Caco-2 (cell line): Measurements from ENCODE around the gene RBPJ. TPM values are rescaled to one million over a fixed set of nuclear protein-coding genes. Genes with fewer than 3 reads are reported as not detected.
A peak's percentile ranks its signal among the peaks of the same experiment; 100 is the strongest.

Experiments used
- BruUV-seq: library from RNA; stranded (reverse); fragments of 400-500 nt; replicated peaks from 2 replicates; lab custom pipeline; 2021; lab: Mats Ljungman, UMichigan
- CTCF ChIA-PET: fragments of 300-600 bp; sonication (Branson Sonifier 250); formaldehyde crosslinking; loops from one replicate; lab custom pipeline; 2022; ENCODE audit warnings: antibody characterized with exemption; lab: Charles Lee
- POLR2A ChIA-PET: fragments of 300-600 bp; sonication (Branson Sonifier 250); formaldehyde crosslinking; loops from one replicate; lab custom pipeline; 2022; ENCODE audit warnings: antibody characterized with exemption; lab: Charles Lee
- DNase-seq, 2 experiments: peaks; one replicate each; pipeline versions ENCODE4 v3.0.0 to v3.0.0-alpha.2; 2020 to 2022
- H3K27me3 ChIP-seq: replicated peaks from 2 replicates; pipeline ENCODE4 v1.6.0; 2011; ENCODE audit warnings: low read length; ENCODE audit not compliant: control insufficient read depth, insufficient read depth
- H3K36me3 ChIP-seq: 2 replicates; pipeline ENCODE4 v1.5.1; 2011; ENCODE audit warnings: low read length; ENCODE audit not compliant: control insufficient read depth, insufficient read depth
- H3K4me1 ChIP-seq: fragments of 250-450 bp; sonication (Bioruptor Pico); 2 replicates; pipeline ENCODE4 v1.5.1; 2020; ENCODE audit warnings: mild to moderate bottlenecking
- H3K4me3 ChIP-seq: 2 replicates; pipeline ENCODE4 v1.5.1; 2011; ENCODE audit warnings: low read depth, mild to moderate bottlenecking, control low read depth, low read length
- H3K9me3 ChIP-seq: fragments of 250-450 bp; sonication (Bioruptor Pico); 2 replicates; pipeline ENCODE4 v1.5.1; 2020; ENCODE audit warnings: mild to moderate bottlenecking, moderate library complexity
- H3K27ac Mint-ChIP-seq: one replicate; pipeline ENCODE4 v1.8.0; 2022; ENCODE audit warnings: mixed read lengths; ENCODE audit not compliant: unreplicated experiment
- H3K27me3 Mint-ChIP-seq: one replicate; pipeline ENCODE4 v1.8.0; 2022; ENCODE audit warnings: mixed read lengths; ENCODE audit not compliant: insufficient read depth, unreplicated experiment
- H3K36me3 Mint-ChIP-seq: one replicate; pipeline ENCODE4 v1.8.0; 2022; ENCODE audit warnings: mild to moderate bottlenecking, mixed read lengths; ENCODE audit not compliant: insufficient read depth, unreplicated experiment
- H3K4me1 Mint-ChIP-seq: one replicate; pipeline ENCODE4 v1.8.0; 2022; ENCODE audit warnings: low read depth, mixed read lengths; ENCODE audit not compliant: unreplicated experiment
- H3K4me3 Mint-ChIP-seq: one replicate; pipeline ENCODE4 v1.8.0; 2022; ENCODE audit warnings: mild to moderate bottlenecking, moderate library complexity, mixed read lengths; ENCODE audit not compliant: unreplicated experiment
- H3K9me3 Mint-ChIP-seq: one replicate; pipeline ENCODE4 v1.8.0; 2022; ENCODE audit warnings: mixed read lengths; ENCODE audit not compliant: unreplicated experiment
- CTCF ChIP-seq, 2 experiments: fragments of 200-600 bp in 1 of 2; IDR thresholded peaks; 1 replicate in 1 of 2; 2 replicates in 1 of 2; pipeline versions ENCODE4 v1.5.1 to v1.8.0; 2011 to 2022; ENCODE audit warnings: antibody characterized with exemption in 1 of 2, control low read depth in 1 of 2, inconsistent platforms in 1 of 2, low read depth in 1 of 2, low read length in 1 of 2, mild to moderate bottlenecking in 1 of 2, moderate library complexity in 1 of 2; ENCODE audit not compliant: insufficient read depth in 1 of 2, severe bottlenecking in 1 of 2, unreplicated experiment in 1 of 2
- intact Hi-C: fragments of 100-400 bp; cut with micrococcal nuclease; formaldehyde crosslinking; loops from one replicate; pipeline ENCODE4 v1.10.0; 2022; ENCODE audit not compliant: unreplicated experiment
- total RNA-seq: library from RNA; stranded (reverse); gene quantifications from 2 replicates; pipeline ENCODE4 v1.2.3, GENCODE V29; 2022

RBPJ gene
- total RNA-seq, 1 experiment from 2014 or later, result 38.8 TPM

- intact Hi-C loops, result no loop called here
- H3K27ac Mint-ChIP-seq, result no peak overlapping the region
Observed at GRCh38 chr4:26450418-26450817, 129.6 kb downstream of the RBPJ start.

GRCh38 chr4:26451597-26451996 lies 130.8 kb downstream of the RBPJ start:
- Mint-ChIP-seq H3K4me1 (peaks cover 17% of the 10 kb centered on the region), H3K27ac (peak overlapping the region; percentile 74), H3K36me3 (peaks cover 5% of the 10 kb centered on the region), H3K27me3 (no peaks in the 10 kb centered on the region), H3K9me3 (peaks cover 10% of the 10 kb centered on the region), H3K4me3 (no peak overlapping the region)
- no peak overlapping the region for H3K4me3 ChIP-seq
- no TSS peak for BruUV-seq
- no peak for DNase-seq
- intact Hi-C loops, result no loop called here
- H3K9me3 ChIP-seq, result no peaks in the 10 kb centered on the region
- TF ChIP-seq CTCF (IDR thresholded peaks at IDR 0.05; ENCODE audit: insufficient read depth in 1 of 2, low read depth in 1 of 2, low read length in 1 of 2, severe bottlenecking in 1 of 2, unreplicated experiment in 1 of 2), result no peak
- H3K27me3 ChIP-seq, result no peaks in the 10 kb centered on the region
- ChIA-PET POLR2A (no interaction called here), CTCF (no interaction called here)
- no peaks in the 10 kb centered on the region for H3K36me3 ChIP-seq
- peaks cover 9% of the 10 kb centered on the region; the same call in 1 of the 2 replicates for H3K4me1 ChIP-seq

More at GRCh38 chr4:26450418-26450817, 129.6 kb downstream of the RBPJ start:
- H3K9me3 ChIP-seq, result no peaks in the 10 kb centered on the region
- BruUV-seq, result no TSS peak
- Mint-ChIP-seq H3K27me3 (no peaks in the 10 kb centered on the region), H3K36me3 (peaks cover 5% of the 10 kb centered on the region), H3K9me3 (peaks cover 7% of the 10 kb centered on the region), H3K4me1 (peaks cover 17% of the 10 kb centered on the region), H3K4me3 (no peak overlapping the region)
- H3K4me3 ChIP-seq, result no peak overlapping the region
- DNase-seq, result no peak
- TF ChIP-seq CTCF (IDR thresholded peaks at IDR 0.05; ENCODE audit: insufficient read depth in 1 of 2, low read depth in 1 of 2, low read length in 1 of 2, severe bottlenecking in 1 of 2, unreplicated experiment in 1 of 2), result no peak
- no peaks in the 10 kb centered on the region for H3K27me3 ChIP-seq
- no peaks in the 10 kb centered on the region for H3K36me3 ChIP-seq
- CTCF ChIA-PET, result no interaction called here
- POLR2A ChIA-PET, result no interaction called here
- peaks cover 9% of the 10 kb centered on the region; the same call in 1 of the 2 replicates for H3K4me1 ChIP-seq

- no peaks in the 10 kb centered on the region for H3K9me3 ChIP-seq
- H3K36me3 ChIP-seq, result no peaks in the 10 kb centered on the region
- H3K4me1 ChIP-seq, result peaks cover 9% of the 10 kb centered on the region; the same call in 1 of the 2 replicates
- Mint-ChIP-seq H3K4me3 (peak overlapping the region; percentile 61), H3K27me3 (no peaks in the 10 kb centered on the region), H3K27ac (peak overlapping the region; percentile 74), H3K9me3 (peaks cover 10% of the 10 kb centered on the region), H3K36me3 (peaks cover 5% of the 10 kb centered on the region), H3K4me1 (peaks cover 17% of the 10 kb centered on the region)
- no peak for TF ChIP-seq CTCF (IDR thresholded peaks at IDR 0.05; ENCODE audit: insufficient read depth in 1 of 2, low read depth in 1 of 2, low read length in 1 of 2, severe bottlenecking in 1 of 2, unreplicated experiment in 1 of 2)
- POLR2A ChIA-PET, result no interaction called here
- H3K27me3 ChIP-seq, result no peaks in the 10 kb centered on the region
- no TSS peak for BruUV-seq
- no peak overlapping the region for H3K4me3 ChIP-seq
- DNase-seq, result peak; percentile 57 to 72
- CTCF ChIA-PET, result no interaction called here
- intact Hi-C loops, result no loop called here
Observed at GRCh38 chr4:26452565-26453531, 132.0 kb downstream of the RBPJ start.
